Trophoblast cell (in vitro differentiated cells and primary cell): ENCODE measurements around the gene PCNT.

Experiments
- DNase-seq, 2 donors: peaks; one replicate each; pipeline ENCODE4 v3.0.0-alpha.2; 2016
- H2AFZ ChIP-seq: 2 replicates; pipeline ENCODE4 v1.6.1; 2013; ENCODE audit warnings: low read length, moderate library complexity, mild to moderate bottlenecking; ENCODE audit not compliant: insufficient read depth, poor library complexity
- H2AK5ac ChIP-seq: 2 replicates; pipeline ENCODE4 v1.6.1; 2013; ENCODE audit warnings: mild to moderate bottlenecking, low read length
- H2BK120ac ChIP-seq: 2 replicates; pipeline ENCODE4 v1.6.1; 2013; ENCODE audit warnings: low read length, mild to moderate bottlenecking, moderate library complexity; ENCODE audit not compliant: insufficient read depth, poor library complexity
- H2BK12ac ChIP-seq: 2 replicates; pipeline ENCODE4 v1.6.1; 2013; ENCODE audit warnings: mild to moderate bottlenecking, low read length, moderate library complexity
- H2BK5ac ChIP-seq: 2 replicates; pipeline ENCODE4 v1.6.1; 2013; ENCODE audit warnings: low read length, low read depth, moderate library complexity, mild to moderate bottlenecking; ENCODE audit not compliant: poor library complexity
- H3K14ac ChIP-seq: 2 replicates; pipeline ENCODE4 v1.6.1; 2013; ENCODE audit warnings: mild to moderate bottlenecking, low read length
- H3K18ac ChIP-seq: 2 replicates; pipeline ENCODE4 v1.6.1; 2013; ENCODE audit warnings: mild to moderate bottlenecking, low read length
- H3K23ac ChIP-seq: 2 replicates; pipeline ENCODE4 v1.6.1; 2013; ENCODE audit warnings: low read length
- H3K27ac ChIP-seq: 2 replicates; pipeline ENCODE4 v1.5.1; 2013; ENCODE audit warnings: low read depth, mild to moderate bottlenecking, inconsistent platforms, low read length, moderate library complexity
- H3K27me3 ChIP-seq: 2 replicates; pipeline ENCODE4 v1.6.1; 2013; ENCODE audit warnings: inconsistent platforms, mild to moderate bottlenecking, low read length, moderate library complexity; ENCODE audit not compliant: insufficient read depth
- H3K36me3 ChIP-seq, 2 experiments: 1 replicate in 1 of 2; 2 replicates in 1 of 2; pipeline ENCODE4 v1.6.1; 2013; ENCODE audit warnings: low read length in 2 of 2, mild to moderate bottlenecking in 2 of 2, moderate library complexity in 1 of 2; ENCODE audit not compliant: insufficient read depth in 2 of 2, control insufficient read depth in 1 of 2
- H3K4ac ChIP-seq: 2 replicates; pipeline ENCODE4 v1.6.1; 2013; ENCODE audit warnings: low read depth, mild to moderate bottlenecking, low read length, moderate library complexity
- H3K4me1 ChIP-seq, 2 experiments: 1 replicate in 1 of 2; 2 replicates in 1 of 2; pipeline ENCODE4 v1.6.1; 2013; ENCODE audit warnings: low read length in 2 of 2, mild to moderate bottlenecking in 2 of 2, moderate library complexity in 1 of 2; ENCODE audit not compliant: insufficient read depth in 2 of 2, control insufficient read depth in 1 of 2
- H3K4me2 ChIP-seq: 2 replicates; pipeline ENCODE4 v1.6.1; 2013; ENCODE audit warnings: inconsistent platforms, mild to moderate bottlenecking, low read length, moderate library complexity
- H3K4me3 ChIP-seq: 2 replicates; pipeline ENCODE4 v1.5.1; 2013; ENCODE audit warnings: mild to moderate bottlenecking, low read depth, low read length, inconsistent platforms
- H3K79me1 ChIP-seq: one replicate; pipeline ENCODE4 v1.6.1; 2013; ENCODE audit warnings: low read length
- H3K79me2 ChIP-seq: 2 replicates; pipeline ENCODE4 v1.6.1; 2013; ENCODE audit warnings: low read length, mild to moderate bottlenecking; ENCODE audit not compliant: control insufficient read depth, insufficient read depth, poor library complexity
- H3K9ac ChIP-seq: 2 replicates; pipeline ENCODE4 v1.6.1; 2013; ENCODE audit warnings: mild to moderate bottlenecking, low read length
- H3K9me3 ChIP-seq: 2 replicates; pipeline ENCODE4 v1.6.1; 2013; ENCODE audit warnings: low read depth, mild to moderate bottlenecking, control low read depth, inconsistent platforms, low read length; ENCODE audit not compliant: insufficient read depth
- H4K12ac ChIP-seq: 2 replicates; pipeline ENCODE4 v1.6.1; 2013; ENCODE audit warnings: low read depth, mild to moderate bottlenecking, low read length, moderate library complexity
- H4K8ac ChIP-seq: 2 replicates; pipeline ENCODE4 v1.6.1; 2013; ENCODE audit warnings: low read depth, mild to moderate bottlenecking, low read length, moderate library complexity
- H4K91ac ChIP-seq: one replicate; pipeline ENCODE4 v1.6.1; 2013; ENCODE audit warnings: low read depth, mild to moderate bottlenecking, low read length, moderate library complexity
- WGBS: extraction: QIAGEN DNeasy Blood & Tissue Kit; methylation state at CpG from one replicate; pipeline ENCODE4 v1.1.7; 2013; ENCODE audit warnings: missing lambda C conversion rate; ENCODE audit not compliant: insufficient read length, insufficient coverage; ENCODE audit errors: extremely low coverage; 5-methylcytosine and 5-hydroxymethylcytosine counted together

The PCNT gene

GRCh38 chr21:46375560-46376230 lies 51.7 kb downstream of the PCNT start:
- no CpG with 5 or more reads among the region's 32 CpGs for WGBS
- H3K9me3 ChIP-seq, result peaks cover 8% of the 10 kb centered on the region
- peaks cover 2 to 3% of the 10 kb centered on the region in 2 experiments for H3K4me1 ChIP-seq
- H3K27me3 ChIP-seq, result no peaks in the 10 kb centered on the region
- no peak overlapping the region for H3K23ac ChIP-seq
- no peak overlapping the region for H2BK120ac ChIP-seq
- H3K18ac ChIP-seq, result no peak overlapping the region
- H2BK12ac ChIP-seq, result no peak overlapping the region
- no peak overlapping the region for H3K4me2 ChIP-seq
- H3K9ac ChIP-seq, result no peak overlapping the region
- H4K91ac ChIP-seq, result no peak overlapping the region
- no peak overlapping the region for H3K14ac ChIP-seq
- H2AK5ac ChIP-seq, result no peak overlapping the region
- H4K12ac ChIP-seq, result no peak overlapping the region
- no peak overlapping the region for H3K27ac ChIP-seq
- no peak overlapping the region for H3K4me3 ChIP-seq
- H2AFZ ChIP-seq, result no peak overlapping the region
- H4K8ac ChIP-seq, result no peak overlapping the region
- no peak for DNase-seq
- H2BK5ac ChIP-seq, result no peak overlapping the region
- peak overlapping the region; percentile 24 for H3K4ac ChIP-seq
- peaks cover 2% of the 10 kb centered on the region for H3K79me2 ChIP-seq
- H3K36me3 ChIP-seq, result peaks cover 14 to 18% of the 10 kb centered on the region in 2 experiments
- H3K79me1 ChIP-seq, result no peaks in the 10 kb centered on the region

- peaks cover 8% of the 10 kb centered on the region for H3K9me3 ChIP-seq
- H4K8ac ChIP-seq, result no peak overlapping the region
- H3K4me2 ChIP-seq, result no peak overlapping the region
- H3K4me3 ChIP-seq, result no peak overlapping the region
- no peak overlapping the region for H2AFZ ChIP-seq
- H3K36me3 ChIP-seq, result peaks cover 14 to 18% of the 10 kb centered on the region in 2 experiments
- H3K23ac ChIP-seq, result no peak overlapping the region
- H3K27ac ChIP-seq, result no peak overlapping the region
- H2BK120ac ChIP-seq, result no peak overlapping the region
- H4K91ac ChIP-seq, result no peak overlapping the region
- H2BK5ac ChIP-seq, result no peak overlapping the region
- H2BK12ac ChIP-seq, result no peak overlapping the region
- DNase-seq, result no peak
- no peak overlapping the region for H2AK5ac ChIP-seq
- H3K14ac ChIP-seq, result no peak overlapping the region
- no peak overlapping the region for H3K9ac ChIP-seq
- no peak overlapping the region for H4K12ac ChIP-seq
- no peak overlapping the region for H3K18ac ChIP-seq
- no CpG with 5 or more reads among the region's 10 CpGs for WGBS
- H3K4ac ChIP-seq, result no peak overlapping the region
- H3K27me3 ChIP-seq, result no peaks in the 10 kb centered on the region
- H3K4me1 ChIP-seq, result peaks cover 2 to 3% of the 10 kb centered on the region in 2 experiments
- H3K79me2 ChIP-seq, result peaks cover 2% of the 10 kb centered on the region
- no peaks in the 10 kb centered on the region for H3K79me1 ChIP-seq
These were observed 52.3 kb downstream of the PCNT start for GRCh38 chr21:46376231-46376628.

GRCh38 chr21:46376856-46377453 lies 53.0 kb downstream of the PCNT start:
- Histone ChIP-seq H3K14ac (no peak overlapping the region), H2BK120ac (no peak overlapping the region), H3K18ac (no peak overlapping the region), H4K8ac (no peak overlapping the region), H3K79me2 (peaks cover 2% of the 10 kb centered on the region), H3K79me1 (no peaks in the 10 kb centered on the region), H3K4me2 (no peak overlapping the region), H3K9ac (no peak overlapping the region), H2AK5ac (no peak overlapping the region), H3K4me1 (peaks cover 2 to 3% of the 10 kb centered on the region in 2 experiments), H2BK12ac (no peak overlapping the region), H4K12ac (no peak overlapping the region), H3K4ac (no peak overlapping the region), H3K4me3 (no peak overlapping the region), H2BK5ac (no peak overlapping the region), H3K36me3 (peaks cover 12 to 16% of the 10 kb centered on the region in 2 experiments), H3K23ac (no peak overlapping the region), H2AFZ (no peak overlapping the region), H3K27ac (no peak overlapping the region), H3K9me3 (peaks cover 3% of the 10 kb centered on the region), H4K91ac (no peak overlapping the region), H3K27me3 (no peaks in the 10 kb centered on the region)
- no peak for DNase-seq
- WGBS, result no CpG with 5 or more reads among the region's 14 CpGs

GRCh38 chr21:46377789-46378188 lies 53.8 kb downstream of the PCNT start:
- no peak overlapping the region for H3K23ac ChIP-seq
- no peak overlapping the region for H4K12ac ChIP-seq
- peaks cover 2% of the 10 kb centered on the region for H3K79me2 ChIP-seq
- DNase-seq, result peak in 1 of 2 donors; percentile 14
- H3K14ac ChIP-seq, result no peak overlapping the region
- H3K4me1 ChIP-seq, result peaks cover 2 to 3% of the 10 kb centered on the region in 2 experiments
- no peak overlapping the region for H3K4ac ChIP-seq
- H4K8ac ChIP-seq, result no peak overlapping the region
- no peaks in the 10 kb centered on the region for H3K27me3 ChIP-seq
- H2AK5ac ChIP-seq, result no peak overlapping the region
- H2BK5ac ChIP-seq, result no peak overlapping the region
- no peak overlapping the region for H2AFZ ChIP-seq
- H3K4me2 ChIP-seq, result no peak overlapping the region
- no peak overlapping the region for H3K27ac ChIP-seq
- H2BK120ac ChIP-seq, result no peak overlapping the region
- H3K18ac ChIP-seq, result no peak overlapping the region
- H3K79me1 ChIP-seq, result no peaks in the 10 kb centered on the region
- peaks cover 17 to 21% of the 10 kb centered on the region in 2 experiments for H3K36me3 ChIP-seq
- no peak overlapping the region for H4K91ac ChIP-seq
- H2BK12ac ChIP-seq, result no peak overlapping the region
- no peak overlapping the region for H3K9ac ChIP-seq
- no peak overlapping the region for H3K4me3 ChIP-seq
- H3K9me3 ChIP-seq, result peaks cover 4% of the 10 kb centered on the region
- no CpG with 5 or more reads among the region's 14 CpGs for WGBS
